Measurements from ENCODE around the gene TTC9B.

DNA sequence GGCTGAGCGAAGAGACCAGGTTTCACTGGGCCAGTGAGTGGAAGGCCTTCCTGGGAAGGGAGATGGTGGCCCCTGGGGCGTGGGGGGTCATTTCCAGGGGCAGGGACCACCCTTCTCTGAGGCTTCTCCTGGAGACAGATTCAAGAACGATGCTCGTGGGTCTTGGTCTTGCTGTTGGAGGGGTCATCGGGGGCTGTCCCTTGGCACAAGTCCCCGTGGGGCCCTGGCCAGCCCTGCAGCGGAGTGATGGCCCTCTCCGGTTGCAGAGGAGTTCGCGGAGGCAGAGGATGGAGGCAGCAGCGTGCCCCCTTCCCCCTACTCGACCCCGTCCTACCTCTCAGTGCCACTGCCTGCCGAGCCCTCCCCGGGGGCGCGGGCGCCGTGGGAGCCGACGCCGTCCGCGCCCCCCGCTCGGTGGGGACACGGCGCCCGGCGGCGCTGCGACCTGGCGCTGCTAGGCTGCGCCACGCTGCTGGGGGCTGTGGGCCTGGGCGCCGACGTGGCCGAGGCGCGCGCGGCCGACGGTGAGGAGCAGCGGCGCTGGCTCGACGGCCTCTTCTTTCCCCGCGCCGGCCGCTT lies 4.8 kb downstream of the TTC9B start:
- TF ChIP-seq POLR2AphosphoS5 (IDR thresholded peaks at IDR 0.05; ENCODE audit: low read depth, low read length): no peak
- TF ChIP-seq TAF1 (IDR thresholded peaks at IDR 0.05; ENCODE audit: borderline replicate concordance, insufficient read depth, low read length): no peak
- no peak for TF ChIP-seq SIN3A (IDR thresholded peaks at IDR 0.05; ENCODE audit: borderline replicate concordance, insufficient read depth, low read length)
- TF ChIP-seq FOXP2 (optimal IDR thresholded peaks at IDR 0.05; ENCODE audit: borderline replicate concordance, extremely low read depth, extremely low read length, insufficient read depth): no peak
